GM12878 (cell line): ENCODE data around the gene PRADC1. TPM values are rescaled to one million over a fixed set of nuclear protein-coding genes. Genes with fewer than 3 reads are reported as not detected.

Source experiments
- ATAC-seq: fragments of 200-7000 bp; cut with Tn5 transposase; 3 replicates; pipeline ENCODE4 v1.9.1; 2020; ENCODE audit warnings: mild to moderate bottlenecking, moderate library complexity
- BruUV-seq: library from RNA; stranded (reverse); fragments of 400-500 nt; replicated peaks from 2 replicates; lab custom pipeline; 2021; lab: Mats Ljungman, UMichigan
- CTCF ChIA-PET: fragments of 300-600 bp; sonication (Branson Sonifier 250); formaldehyde crosslinking; extraction: SDS; loops from one replicate; lab custom pipeline; 2021; ENCODE audit warnings: inconsistent platforms; lab: Yijun Ruan, JAX
- POLR2A ChIA-PET: fragments of 350-600 bp; formaldehyde crosslinking; extraction: SDS; loops from one replicate; lab custom pipeline; 2021; ENCODE audit warnings: inconsistent platforms; lab: Charles Lee
- RAD21 ChIA-PET: fragments of 300-600 bp; sonication (Branson Sonifier 250); formaldehyde crosslinking; loops from one replicate; lab custom pipeline; 2023; ENCODE audit warnings: antibody characterized with exemption; ENCODE audit not compliant: unreplicated experiment; lab: Charles Lee
- SMC1A ChIA-PET: fragments of 300-600 bp; sonication (Branson Sonifier 250); formaldehyde crosslinking; loops from one replicate; lab custom pipeline; 2023; ENCODE audit not compliant: unreplicated experiment, uncharacterized antibody; lab: Charles Lee
- DNase-seq: peaks from one replicate; pipeline ENCODE4 v3.0.0-alpha.2; 2011; ENCODE audit warnings: low read depth, low spot score
- FAIRE-seq: peaks from 3 replicates; lab custom pipeline; 2011; peaks lifted over from hg19 to GRCh38; lab: Jason Lieb, UNC
- H2AFZ ChIP-seq: 2 replicates; pipeline ENCODE4 v1.6.0; 2011; ENCODE audit warnings: low read depth, low read length, control low read depth; ENCODE audit not compliant: control insufficient read depth
- H3K27ac ChIP-seq: 2 replicates; pipeline ENCODE4 v1.5.1; 2011; ENCODE audit warnings: control low read depth; ENCODE audit not compliant: control insufficient read depth, insufficient read depth
- H3K27me3 ChIP-seq, 2 experiments: replicated peaks in 1 of 2; 2 replicates each; pipeline versions ENCODE4 v1.6.0 to v1.6.1; 2011; ENCODE audit warnings: low read length in 1 of 2; ENCODE audit not compliant: control insufficient read depth in 2 of 2, insufficient read depth in 2 of 2
- H3K36me3 ChIP-seq, 2 experiments: 2 replicates each; pipeline ENCODE4 v1.5.1; 2011; ENCODE audit warnings: low read length in 1 of 2; ENCODE audit not compliant: control insufficient read depth in 2 of 2, insufficient read depth in 2 of 2
- H3K4me1 ChIP-seq: 2 replicates; pipeline ENCODE4 v1.6.1; 2011; ENCODE audit warnings: mild to moderate bottlenecking, low read length, moderate library complexity, mixed read lengths; ENCODE audit not compliant: control insufficient read depth, insufficient read depth
- H3K4me2 ChIP-seq: 2 replicates; pipeline ENCODE4 v1.6.0; 2011; ENCODE audit warnings: control low read depth; ENCODE audit not compliant: control insufficient read depth, insufficient read depth
- H3K4me3 ChIP-seq: fragments of 200-600 bp; sonication (generic); 2 replicates; pipeline ENCODE4 v1.5.1; 2016
- H3K79me2 ChIP-seq: 2 replicates; pipeline ENCODE4 v1.6.0; 2011; ENCODE audit warnings: low read length; ENCODE audit not compliant: control insufficient read depth, insufficient read depth
- H3K9ac ChIP-seq: 2 replicates; pipeline ENCODE4 v1.8.0; 2011; ENCODE audit warnings: low read length, control low read depth, mixed read lengths; ENCODE audit not compliant: control insufficient read depth, insufficient read depth
- H3K9me3 ChIP-seq: replicated peaks from 3 replicates; pipeline ENCODE4 v1.5.1; 2011; ENCODE audit warnings: mild to moderate bottlenecking, low read length; ENCODE audit not compliant: control insufficient read depth, insufficient read depth
- H4K20me1 ChIP-seq: 2 replicates; pipeline ENCODE4 v1.6.0; 2011; ENCODE audit not compliant: control insufficient read depth, insufficient read depth
- BCL11A ChIP-seq: IDR thresholded peaks from 2 replicates; pipeline ENCODE4 v1.6.1; 2011; ENCODE audit warnings: low read depth, low read length
- CHD2 ChIP-seq: IDR thresholded peaks from 2 replicates; pipeline ENCODE4 v1.6.1; 2011; ENCODE audit warnings: low read depth, low read length, improper control_type of control experiment, borderline replicate concordance
- CTCF ChIP-seq, 3 experiments: IDR thresholded peaks in 2 of 3; conservative IDR thresholded peaks in 1 of 3; 2 replicates each; pipeline ENCODE4 v1.5.1; 2011; ENCODE audit warnings: low read depth in 3 of 3, low read length in 3 of 3, mild to moderate bottlenecking in 3 of 3, control low read depth in 2 of 3, moderate library complexity in 2 of 3, inconsistent platforms in 1 of 3, mixed read lengths in 1 of 3; ENCODE audit not compliant: control insufficient read depth in 2 of 3, insufficient read depth in 1 of 3; ENCODE audit errors: extremely low read depth in 1 of 3
- E2F8 ChIP-seq: fragments of 450-650 bp; IDR thresholded peaks from 2 replicates; pipeline ENCODE4 v1.6.1; 2018; ENCODE audit warnings: mild to moderate bottlenecking, low read depth, moderate library complexity; ENCODE audit not compliant: partially characterized antibody
- E4F1 ChIP-seq: fragments of 450-650 bp; IDR thresholded peaks from 2 replicates; pipeline ENCODE4 v1.6.1; 2018; ENCODE audit warnings: borderline replicate concordance, mild to moderate bottlenecking; ENCODE audit not compliant: partially characterized antibody
- ELK1 ChIP-seq: IDR thresholded peaks from 2 replicates; pipeline ENCODE4 v1.6.1; 2012; ENCODE audit warnings: low read depth, low read length, improper control_type of control experiment
- KAT2A ChIP-seq: conservative IDR thresholded peaks from 2 replicates; pipeline ENCODE4 v1.6.1; 2011; ENCODE audit warnings: low read depth, low read length; ENCODE audit not compliant: control insufficient read depth
- NFXL1 ChIP-seq: fragments of 450-650 bp; IDR thresholded peaks from 2 replicates; pipeline ENCODE4 v1.6.1; 2017; ENCODE audit warnings: antibody characterized with exemption, mild to moderate bottlenecking, borderline replicate concordance
- PBX3 ChIP-seq: IDR thresholded peaks from 2 replicates; pipeline ENCODE4 v1.6.1; 2011; ENCODE audit warnings: mild to moderate bottlenecking, low read depth, low read length, moderate library complexity; ENCODE audit not compliant: insufficient replicate concordance
- RAD21 ChIP-seq: IDR thresholded peaks from 2 replicates; pipeline ENCODE4 v1.6.1; 2011; ENCODE audit warnings: mild to moderate bottlenecking, low read depth, low read length, moderate library complexity; ENCODE audit not compliant: insufficient read depth
- WGBS: methylation state at CpG from one replicate; pipeline ENCODE4 v1.1.6; 2016; ENCODE audit warnings: low lambda C conversion rate; ENCODE audit not compliant: insufficient replicate concordance, insufficient coverage; ENCODE audit errors: missing lambda C conversion rate; 5-methylcytosine and 5-hydroxymethylcytosine counted together
- in situ Hi-C: fragments of 300-500 bp; cut with MboI; formaldehyde crosslinking; loops from 9 replicates; pipeline ENCODE4 v1.14.3; 2018; ENCODE audit warnings: mixed read lengths
- intact Hi-C: fragments of 100-400 bp; cut with micrococcal nuclease; formaldehyde crosslinking; loops from one replicate; pipeline ENCODE4 v1.14.2; 2022; ENCODE audit not compliant: unreplicated experiment
- polyA plus RNA-seq, 11 experiments: library from polyadenylated mRNA; depleted of rRNA in 4 of 11; unstranded in 6 of 11; stranded (reverse) in 5 of 11; fragments of >200 nt; fragmentation: Nextera tagmentation in 4 of 11; fragmentation: Illumina TruSeq in 1 of 11; extraction: Ambion mirVana in 4 of 11; extraction: Trizol in 1 of 11; gene quantifications; 1 replicate in 1 of 11; 2 replicates in 10 of 11; pipeline versions ENCODE4 v1.2.1 to v1.2.3, GENCODE V29; 2011 to 2016; ENCODE audit warnings: inconsistent platforms in 2 of 11, missing spikeins in 2 of 11, low read depth in 1 of 11
- total RNA-seq, 4 experiments: library from RNA; depleted of rRNA in 3 of 4; stranded (reverse); fragments of >200 nt in 3 of 4; fragmentation: Illumina TruSeq in 1 of 4; extraction: Trizol in 1 of 4; gene quantifications; 2 replicates each; pipeline versions ENCODE4 v1.2.1 to v1.2.3, GENCODE V29; 2013 to 2021

The PRADC1 gene
- total and polyA plus RNA-seq, 10 of the 15 experiments (the other 5 are each of a cell fraction or from before 2014, with no cell fraction given), result 3.7 to 39.0 (median 13.8) TPM

GRCh38 chr2:73262108-73262651, 29.1 kb upstream of the PRADC1 start (continued):
- TF ChIP-seq ELK1, result no peak
- no peak for TF ChIP-seq KAT2A
- TF ChIP-seq CHD2, result no peak
- TF ChIP-seq E2F8, result no peak

GRCh38 chr2:73260338-73260984, 27.4 kb upstream of the PRADC1 start:
- Histone ChIP-seq H3K4me2 (no peak overlapping the region), H3K36me3 (peaks cover 10 to 22% of the 10 kb centered on the region in 2 experiments; a peak in 3 of 4 replicates), H3K79me2 (no peaks in the 10 kb centered on the region), H3K4me1 (no peaks in the 10 kb centered on the region), H3K9ac (no peak overlapping the region), H3K27ac (no peak overlapping the region), H3K4me3 (no peak overlapping the region), H3K9me3 (no peaks in the 10 kb centered on the region), H2AFZ (no peak overlapping the region), H3K27me3 (no peaks in the 10 kb centered on the region), H4K20me1 (no peaks in the 10 kb centered on the region)
- CTCF ChIA-PET, result no interaction called here
- 75% methylated on average over 16 of the region's 17 CpGs for WGBS
- no peak for DNase-seq
- no TSS peak for BruUV-seq
- RAD21 ChIA-PET, result no interaction called here
- POLR2A ChIA-PET, result no interaction called here
- intact Hi-C loops, result no loop called here
- ATAC-seq, result peak; percentile 42
- in situ Hi-C loops, result no loop called here
- FAIRE-seq, result no peak
- SMC1A ChIA-PET, result no interaction called here
- no peak for TF ChIP-seq E4F1
- TF ChIP-seq RAD21, result peak; percentile 15; the same call in 1 of the 2 replicates
- no peak for TF ChIP-seq BCL11A
- no peak for TF ChIP-seq NFXL1
- TF ChIP-seq PBX3, result no peak
- TF ChIP-seq CTCF (IDR thresholded peaks at IDR 0.05 in 2 of 3, conservative IDR thresholded peaks at IDR 0.05 in 1 of 3; ENCODE audit: control insufficient read depth in 2 of 3, extremely low read depth in 1 of 3, insufficient read depth in 1 of 3, low read depth in 3 of 3, low read length in 3 of 3), result peak; percentile 9 to 27 (median 25); a peak in 2 of 6 replicates
